Epithelial cell of alveolus of lung (primary cell): ENCODE results near the gene PTAR1. TPM values are rescaled to one million over a fixed set of nuclear protein-coding genes. Genes with fewer than 3 reads are reported as not detected.

Experiments
- total RNA-seq: library from RNA; depleted of rRNA; stranded (reverse); fragments of >200 nt; gene quantifications from 2 replicates; pipeline ENCODE4 v1.2.1, GENCODE V29; 2015

The PTAR1 gene
- 24.0 and 39.6 TPM in 2 replicates for total RNA-seq

GRCh38 chr9:69759421-69760277 is at the start of gene PTAR1:
Gene PTAR1, minus strand, starts transcription at chr9:69760011. Its CDS starts 73 bp downstream, at chr9:69759938.

GRCh38 chr9:69671879-69672595 is 87.8 kb downstream of the PTAR1 start, which contains the start of gene APBA1:
Gene APBA1, minus strand, starts transcription at chr9:69672371.

Other genes starting within 250 kb of the PTAR1 start
- gene APBA1, start 87.6 kb downstream of the PTAR1 start, total RNA-seq: 1.1 and 6.7 TPM in 2 replicates
- gene CFAP95, start 60.8 kb upstream of the PTAR1 start, total RNA-seq: not detected in 2 replicates